Endodermal cell (in vitro differentiated cells): ENCODE measurements around the gene TBC1D12. TPM values are rescaled to one million over a fixed set of nuclear protein-coding genes. Genes with fewer than 3 reads are reported as not detected.

ENCODE experiments used
- DNase-seq: peaks from one replicate; pipeline ENCODE4 v3.0.0-alpha.2; 2017
- H3K27ac ChIP-seq: 2 replicates; pipeline ENCODE4 v1.5.1; 2013; ENCODE audit warnings: mild to moderate bottlenecking, low read depth, low read length, moderate library complexity
- H3K27me3 ChIP-seq: 2 replicates; pipeline ENCODE4 v1.6.1; 2013; ENCODE audit warnings: mild to moderate bottlenecking, low read length, moderate library complexity; ENCODE audit not compliant: insufficient read depth, control insufficient read depth, poor library complexity, severe bottlenecking
- H3K36me3 ChIP-seq: 2 replicates; pipeline ENCODE4 v1.7.0; 2013; ENCODE audit warnings: mild to moderate bottlenecking, low read length, moderate library complexity; ENCODE audit not compliant: control insufficient read depth, insufficient read depth
- H3K4me1 ChIP-seq: one replicate; pipeline ENCODE4 v1.7.0; 2013; ENCODE audit warnings: low read length; ENCODE audit not compliant: control insufficient read depth, insufficient read depth
- H3K4me3 ChIP-seq: 2 replicates; pipeline ENCODE4 v1.5.1; 2013; ENCODE audit warnings: mild to moderate bottlenecking, low read length, moderate library complexity
- H3K9ac ChIP-seq: 2 replicates; pipeline ENCODE4 v1.6.1; 2013; ENCODE audit warnings: mild to moderate bottlenecking, low read length, moderate library complexity; ENCODE audit not compliant: poor library complexity, severe bottlenecking; ENCODE audit errors: extremely low read depth
- H3K9me3 ChIP-seq: 2 replicates; pipeline ENCODE4 v1.6.1; 2013; ENCODE audit warnings: mild to moderate bottlenecking, low read length, moderate library complexity; ENCODE audit not compliant: control insufficient read depth
- H3K27ac Mint-ChIP-seq: 2 replicates; pipeline ENCODE4 v1.8.0; 2020; ENCODE audit warnings: mixed read lengths
- H3K27me3 Mint-ChIP-seq: 2 replicates; pipeline ENCODE4 v1.8.0; 2021; ENCODE audit warnings: mild to moderate bottlenecking, mixed read lengths; ENCODE audit not compliant: insufficient read depth
- H3K36me3 Mint-ChIP-seq: 2 replicates; pipeline ENCODE4 v1.8.0; 2020; ENCODE audit warnings: low read depth, mixed read lengths
- H3K4me1 Mint-ChIP-seq: 2 replicates; pipeline ENCODE4 v1.8.0; 2020; ENCODE audit warnings: mixed read lengths
- H3K4me3 Mint-ChIP-seq: 2 replicates; pipeline ENCODE4 v1.8.0; 2020; ENCODE audit warnings: mild to moderate bottlenecking, moderate library complexity, mixed read lengths
- H3K9me3 Mint-ChIP-seq: 2 replicates; pipeline ENCODE4 v1.8.0; 2020; ENCODE audit warnings: mild to moderate bottlenecking, mixed read lengths
- CTCF ChIP-seq: fragments of 200-600 bp; sonication (generic); conservative IDR thresholded peaks from 2 replicates; pipeline ENCODE4 v1.5.0; 2021; ENCODE audit warnings: antibody characterized with exemption, mild to moderate bottlenecking
- WGBS, 2 experiments: methylation state at CpG; one replicate each; pipeline versions ENCODE4 v1.1.5 to v1.1.7; 2013; ENCODE audit warnings: missing lambda C conversion rate in 2 of 2, mixed read lengths in 1 of 2; ENCODE audit not compliant: insufficient coverage in 1 of 2, insufficient read length in 1 of 2; 5-methylcytosine and 5-hydroxymethylcytosine counted together
- total RNA-seq, 2 donors: library from RNA; stranded (reverse); fragmentation: NEBNext Ultra II Directional in 1 of 2; extraction: Animal tissue kit (Norgen Biotek cat#: 25700) in 1 of 2; gene quantifications; 2 replicates in 1 of 2; 3 replicates in 1 of 2; pipeline ENCODE4 v1.2.1, GENCODE V29; 2021

The TBC1D12 gene
- total RNA-seq, 2 donors from 2014 or later, result 7.0 to 7.4 TPM

- no peak for TF ChIP-seq CTCF
- H3K4me1 ChIP-seq, result no peaks in the 10 kb centered on the region
- H3K9ac ChIP-seq, result no peak overlapping the region
- Mint-ChIP-seq H3K27me3 (peaks cover 2% of the 10 kb centered on the region), H3K4me1 (no peaks in the 10 kb centered on the region), H3K36me3 (peaks cover 6% of the 10 kb centered on the region), H3K4me3 (no peak overlapping the region), H3K27ac (no peak overlapping the region), H3K9me3 (peaks cover 21% of the 10 kb centered on the region)
- no peak overlapping the region for H3K27ac ChIP-seq
- DNase-seq, result peak; percentile 56
- no peak overlapping the region for H3K4me3 ChIP-seq
- H3K9me3 ChIP-seq, result peaks cover 10% of the 10 kb centered on the region
- WGBS, 2 experiments, result 82 to 85% methylated on average over 2 to 4 of the region's 4 CpGs
- H3K27me3 ChIP-seq, result no peaks in the 10 kb centered on the region
- peaks cover 3% of the 10 kb centered on the region for H3K36me3 ChIP-seq
These were observed 37.0 kb downstream of the TBC1D12 start for GRCh38 chr10:94439275-94439861.

DNA sequence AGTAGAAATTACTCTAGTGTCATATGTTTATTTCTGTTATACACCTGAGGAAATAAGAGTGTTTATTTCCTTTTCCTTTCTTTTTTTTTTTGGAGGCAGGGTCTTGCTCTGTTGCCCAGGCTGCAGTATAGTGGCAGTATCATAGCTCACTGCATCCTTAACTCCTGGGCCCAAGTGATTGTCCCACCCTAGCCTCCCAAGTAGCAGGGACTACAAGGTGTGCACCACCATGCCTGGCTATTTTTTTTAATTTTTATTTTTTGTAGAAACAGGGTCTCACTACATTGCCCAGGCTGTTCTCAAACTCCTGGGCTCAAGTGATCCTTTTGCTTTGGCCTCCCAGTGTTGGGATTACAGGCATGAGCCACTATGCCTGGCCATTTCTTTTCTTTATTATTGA lies 37.8 kb downstream of the TBC1D12 start:
- no peak for TF ChIP-seq CTCF
- Mint-ChIP-seq H3K4me3 (no peak overlapping the region), H3K36me3 (peaks cover 6% of the 10 kb centered on the region), H3K9me3 (peaks cover 21% of the 10 kb centered on the region), H3K27ac (no peak overlapping the region), H3K4me1 (no peaks in the 10 kb centered on the region), H3K27me3 (peaks cover 2% of the 10 kb centered on the region)
- no peaks in the 10 kb centered on the region for H3K4me1 ChIP-seq
- H3K9ac ChIP-seq, result no peak overlapping the region
- H3K36me3 ChIP-seq, result peaks cover 3% of the 10 kb centered on the region
- H3K27ac ChIP-seq, result no peak overlapping the region
- H3K27me3 ChIP-seq, result no peaks in the 10 kb centered on the region
- DNase-seq, result no peak
- H3K4me3 ChIP-seq, result no peak overlapping the region
- peaks cover 10% of the 10 kb centered on the region for H3K9me3 ChIP-seq

- Histone ChIP-seq H3K4me3 (no peak overlapping the region), H3K27ac (no peak overlapping the region), H3K36me3 (peaks cover 3% of the 10 kb centered on the region), H3K9ac (no peak overlapping the region), H3K9me3 (no peaks in the 10 kb centered on the region), H3K27me3 (no peaks in the 10 kb centered on the region), H3K4me1 (no peaks in the 10 kb centered on the region)
- WGBS, 2 experiments, result 78 to 96% methylated on average over 2 of the region's 2 CpGs
- no peak for DNase-seq
- TF ChIP-seq CTCF, result no peak
- Mint-ChIP-seq H3K4me3 (no peak overlapping the region), H3K4me1 (no peaks in the 10 kb centered on the region), H3K9me3 (no peaks in the 10 kb centered on the region), H3K36me3 (peaks cover 3% of the 10 kb centered on the region), H3K27me3 (no peaks in the 10 kb centered on the region), H3K27ac (no peak overlapping the region)
These were observed 40.7 kb downstream of the TBC1D12 start for GRCh38 chr10:94443047-94443446.
